Transverse colon (tissue), 4 donors: ENCODE data around the gene CNDP1. TPM values are rescaled to one million over a fixed set of nuclear protein-coding genes. Genes with fewer than 3 reads are reported as not detected.

ENCODE experiments used
- DNase-seq: peaks from one replicate; pipeline ENCODE4 v3.0.0-alpha.2; 2019
- H3K27ac ChIP-seq, 4 donors: fragments of 200-600 bp; sonication (generic); 2 replicates each; pipeline ENCODE4 v1.5.1; 2016 to 2018; ENCODE audit warnings: inconsistent platforms in 4 of 4
- H3K27me3 ChIP-seq: fragments of 200-600 bp; sonication (generic); 2 replicates; pipeline ENCODE4 v1.5.1; 2017; ENCODE audit warnings: inconsistent platforms
- H3K36me3 ChIP-seq, 4 donors: fragments of 200-600 bp; sonication (generic); 2 replicates each; pipeline ENCODE4 v1.5.1; 2017 to 2019; ENCODE audit warnings: inconsistent platforms in 4 of 4
- H3K4me1 ChIP-seq, 4 donors: fragments of 200-600 bp; sonication (generic); 2 replicates each; pipeline ENCODE4 v1.5.1; 2017 to 2020; ENCODE audit warnings: inconsistent platforms in 4 of 4
- H3K4me3 ChIP-seq, 4 donors: fragments of 200-600 bp; sonication (generic); 1 replicate in 1 of 4; 2 replicates in 3 of 4; pipeline versions ENCODE4 v1.5.1 to v1.6.1; 2017 to 2019; ENCODE audit warnings: inconsistent platforms in 4 of 4
- H3K9me3 ChIP-seq, 2 donors: fragments of 200-600 bp; sonication (generic); 2 replicates each; pipeline ENCODE4 v1.5.1; 2017 to 2019; ENCODE audit warnings: inconsistent platforms in 2 of 2
- CTCF ChIP-seq, 5 experiments: fragments of 200-600 bp in 3 of 5; fragments of 450-650 bp in 2 of 5; sonication (generic) in 3 of 5; IDR thresholded peaks; 1 replicate in 2 of 5; 2 replicates in 3 of 5; pipeline ENCODE4 v1.5.1; 2016 to 2017; ENCODE audit warnings: antibody characterized with exemption in 5 of 5, inconsistent platforms in 3 of 5, mild to moderate bottlenecking in 2 of 5, moderate library complexity in 1 of 5
- EP300 ChIP-seq: sonication (generic); formaldehyde crosslinking; IDR thresholded peaks from one replicate; pipeline ENCODE4 v1.6.1; 2017; ENCODE audit warnings: antibody characterized with exemption, low read depth
- POLR2A ChIP-seq: fragments of 450-650 bp; IDR thresholded peaks from one replicate; pipeline ENCODE4 v1.6.1; 2016; ENCODE audit warnings: antibody characterized with exemption, mild to moderate bottlenecking, moderate library complexity
- POLR2AphosphoS5 ChIP-seq, 3 donors: sonication (generic); formaldehyde crosslinking; IDR thresholded peaks; one replicate each; pipeline ENCODE4 v1.6.1; 2016; ENCODE audit warnings: antibody characterized with exemption in 3 of 3
- WGBS, 2 donors: methylation state at CpG; one replicate each; pipeline ENCODE4 v1.1.5; 2018; ENCODE audit warnings: low coverage in 1 of 2; 5-methylcytosine and 5-hydroxymethylcytosine counted together
- in situ Hi-C, 4 donors: fragments of 200-750 bp; cut with MboI; loops; one replicate each; pipeline versions ENCODE4 v1.15.0 to v1.15.1; 2017; ENCODE audit warnings: low sequenced_read_pairs in 3 of 4, low pct_ligation_motif_present in 1 of 4, low pct_unique_long_range_greater_than_20kb in 1 of 4
- intact Hi-C: fragments of 100-400 bp; cut with DNase I; formaldehyde crosslinking; loops from one replicate; pipeline ENCODE4 v1.15.1; 2023; ENCODE audit warnings: low total_unique reads
- total RNA-seq, 4 donors: library from RNA; depleted of rRNA; stranded (reverse); fragments of >200 nt; gene quantifications; one replicate each; pipeline ENCODE4 v1.1.0, GENCODE V29; 2016

The CNDP1 gene
- total RNA-seq, 4 donors from 2014 or later = not detected

- WGBS, 2 donors = 67 to 79% methylated on average over 5 to 9 of the region's 9 CpGs
- TF ChIP-seq EP300 (no peak), CTCF (IDR thresholded peaks at IDR 0.05) (no peak), POLR2A (no peak), POLR2AphosphoS5 (IDR thresholded peaks at IDR 0.05) (no peak)
Measured at GRCh38 chr18:74622072-74622471, 87.8 kb downstream of the CNDP1 start.

GRCh38 chr18:74623047-74623816 is 88.9 kb downstream of the CNDP1 start:
- H3K4me3 ChIP-seq = no peak overlapping the region
- no peak overlapping the region for H3K27ac ChIP-seq
- TF ChIP-seq POLR2A = no peak
- TF ChIP-seq EP300 = no peak
- TF ChIP-seq CTCF (IDR thresholded peaks at IDR 0.05) = peak in 4 of 5 experiments; percentile 24 to 35 (median 34)
- DNase-seq = no peak
- WGBS, 2 donors = 65 to 78% methylated on average over 24 of the region's 24 CpGs
- intact Hi-C loops (no loop called here), in situ Hi-C loops (no loop called here)
- H3K4me1 ChIP-seq = no peaks in the 10 kb centered on the region
- no peaks in the 10 kb centered on the region for H3K27me3 ChIP-seq
- H3K36me3 ChIP-seq = no peaks in the 10 kb centered on the region
- H3K9me3 ChIP-seq = no peaks in the 10 kb centered on the region

More at GRCh38 chr18:74622072-74622471, 87.8 kb downstream of the CNDP1 start:
- Histone ChIP-seq H3K9me3 (no peaks in the 10 kb centered on the region), H3K27ac (no peak overlapping the region), H3K36me3 (no peaks in the 10 kb centered on the region), H3K4me1 (no peaks in the 10 kb centered on the region), H3K4me3 (no peak overlapping the region), H3K27me3 (no peaks in the 10 kb centered on the region)
- in situ Hi-C loops (no loop called here), intact Hi-C loops (no loop called here)
- no peak for DNase-seq

GRCh38 chr18:74624466-74624865 is 90.2 kb downstream of the CNDP1 start:
- H3K27ac ChIP-seq = no peak overlapping the region
- in situ Hi-C loops (no loop called here), intact Hi-C loops (no loop called here)
- H3K9me3 ChIP-seq = no peaks in the 10 kb centered on the region
- no peak overlapping the region for H3K4me3 ChIP-seq
- no peaks in the 10 kb centered on the region for H3K27me3 ChIP-seq
- no peak for TF ChIP-seq CTCF (IDR thresholded peaks at IDR 0.05)
- no peak for TF ChIP-seq EP300
- no peak for TF ChIP-seq POLR2AphosphoS5 (IDR thresholded peaks at IDR 0.05)
- no peak for TF ChIP-seq POLR2A
- no peak for DNase-seq
- H3K4me1 ChIP-seq = no peaks in the 10 kb centered on the region
- no peaks in the 10 kb centered on the region for H3K36me3 ChIP-seq
- WGBS, 2 donors = 84 to 90% methylated on average over 3 to 8 of the region's 8 CpGs

GRCh38 chr18:74625157-74625556 is 90.9 kb downstream of the CNDP1 start:
- DNase-seq = no peak
- no peaks in the 10 kb centered on the region for H3K9me3 ChIP-seq
- H3K36me3 ChIP-seq = no peaks in the 10 kb centered on the region
- TF ChIP-seq EP300 (no peak), CTCF (IDR thresholded peaks at IDR 0.05) (no peak), POLR2AphosphoS5 (IDR thresholded peaks at IDR 0.05) (no peak), POLR2A (no peak)
- H3K27ac ChIP-seq = no peak overlapping the region
- H3K27me3 ChIP-seq = no peaks in the 10 kb centered on the region
- WGBS, 2 donors = 71 to 83% methylated on average over 2 to 5 of the region's 5 CpGs
- H3K4me1 ChIP-seq = no peaks in the 10 kb centered on the region
- no peak overlapping the region for H3K4me3 ChIP-seq
- in situ Hi-C loops = no loop called here
- intact Hi-C loops = no loop called here
